Peyer's patch (tissue), 4 donors: ENCODE measurements around the gene CSTB.

Experiments
- CTCF ChIP-seq, 6 experiments: fragments of 450-650 bp in 4 of 6; fragments of 200-600 bp in 2 of 6; sonication (generic) in 1 of 6; IDR thresholded peaks; one replicate each; pipeline ENCODE4 v1.5.1; 2017 to 2019; ENCODE audit warnings: antibody characterized with exemption in 6 of 6, mild to moderate bottlenecking in 3 of 6, moderate library complexity in 1 of 6
- POLR2A ChIP-seq, 2 donors: fragments of 450-650 bp; IDR thresholded peaks; one replicate each; pipeline ENCODE4 v1.5.1; 2017; ENCODE audit warnings: antibody characterized with exemption in 2 of 2, mild to moderate bottlenecking in 2 of 2, moderate library complexity in 2 of 2

- TF ChIP-seq POLR2A (IDR thresholded peaks at IDR 0.05) (peak; percentile 49 to 71), CTCF (IDR thresholded peaks at IDR 0.05) (no peak)
These were observed 44.6 kb downstream of the CSTB start for GRCh38 chr21:43731476-43731875.
